NCI-H345 treated with DMSO at 0.1 percent for 48 hours (cell line): ENCODE results near the gene RBM5.
A peak's percentile ranks its signal among the peaks of the same experiment; 100 is the strongest.

Source experiments
- DNase-seq: peaks from one replicate; lab custom pipeline; 2025; ENCODE audit not compliant: unreplicated experiment; lab: John Stamatoyannopoulos, UW

Gene RBM5

DNA sequence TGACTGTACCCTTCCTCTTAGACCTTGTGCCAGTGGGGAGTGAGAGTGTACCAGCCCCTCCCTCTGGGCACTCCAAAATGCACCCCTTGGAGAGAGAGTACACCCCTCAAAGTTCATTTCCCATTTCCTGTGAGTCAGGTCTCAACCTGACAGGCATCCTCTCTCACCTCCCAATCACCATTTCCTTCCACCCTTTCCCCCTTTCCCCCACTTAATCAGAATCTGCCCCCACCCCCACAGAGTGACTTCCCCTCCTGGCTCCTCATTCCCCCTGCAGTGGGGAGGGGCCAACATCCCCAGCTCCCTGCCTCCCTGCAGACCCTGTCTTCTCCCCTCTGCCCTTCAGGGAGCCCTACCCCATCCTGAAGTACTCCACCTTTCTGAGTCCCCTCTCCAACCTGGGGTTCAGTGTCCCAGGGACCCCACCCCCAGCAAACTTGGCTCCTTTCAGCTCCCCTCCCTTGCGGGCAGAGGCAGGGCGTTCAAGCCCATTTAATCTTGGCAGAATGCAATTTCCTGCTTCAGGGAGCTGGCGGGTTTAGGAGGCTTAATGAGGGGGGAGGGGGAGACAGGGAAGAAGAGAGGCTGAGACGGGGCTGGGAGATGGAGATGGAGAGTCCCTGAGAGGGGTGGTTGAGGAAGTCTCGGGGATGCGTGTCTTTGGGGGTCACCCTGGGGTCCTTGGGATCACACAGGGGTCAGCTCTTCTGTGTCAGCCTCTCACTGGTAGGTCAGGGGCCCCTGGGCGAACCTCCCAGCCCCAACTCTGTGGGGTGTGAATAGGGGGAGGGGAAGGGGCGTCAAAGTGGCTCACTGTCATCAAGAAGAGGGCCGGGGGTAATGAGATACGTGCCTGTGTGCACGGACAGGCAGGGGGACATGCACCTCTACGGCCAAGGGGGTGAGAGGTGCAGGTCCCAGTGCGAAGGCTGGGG lies 49.8 kb downstream of the RBM5 start:
- DNase-seq: peak; percentile 7

GRCh38 chr3:50139308-50139707 lies 50.6 kb downstream of the RBM5 start:
- DNase-seq: no peak

DNA sequence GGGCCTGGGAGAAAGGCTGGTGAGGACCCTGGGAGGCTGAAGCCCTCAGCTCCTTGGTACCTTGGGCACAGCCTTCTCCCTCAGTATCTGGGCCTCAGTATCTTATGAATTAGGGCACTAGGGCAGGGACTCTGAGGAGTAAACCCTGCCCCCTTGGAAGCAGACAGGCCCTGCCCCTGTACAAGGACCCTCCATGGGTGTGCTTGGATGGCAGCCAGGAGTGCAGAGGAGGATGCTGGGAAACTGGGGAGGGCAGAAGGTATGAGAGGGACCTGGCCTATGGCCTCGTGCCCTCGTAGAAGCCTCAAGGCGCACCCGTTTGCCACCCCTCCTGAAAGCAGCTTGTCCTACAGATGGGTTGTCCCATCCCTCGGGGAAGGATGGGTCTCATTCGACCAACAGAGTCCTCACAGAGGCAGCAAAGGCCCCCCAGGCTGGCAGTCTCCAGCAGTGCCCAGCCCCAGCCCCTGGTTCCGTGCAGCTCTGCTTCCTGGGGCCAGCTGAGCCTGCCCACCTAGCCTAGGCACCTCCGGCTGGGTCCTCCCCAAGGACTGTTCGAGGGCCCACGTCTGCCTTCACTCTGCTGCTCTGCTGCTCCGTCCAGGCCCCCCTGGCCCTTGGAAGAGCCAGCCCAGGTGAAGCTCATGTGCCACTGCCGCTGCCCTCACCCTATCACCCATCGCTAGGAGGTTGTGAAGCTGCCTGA lies 51.2 kb downstream of the RBM5 start:
- peak; percentile 5 for DNase-seq

- no peak for DNase-seq
These were observed 52.3 kb downstream of the RBM5 start for GRCh38 chr3:50140990-50141389.

DNA sequence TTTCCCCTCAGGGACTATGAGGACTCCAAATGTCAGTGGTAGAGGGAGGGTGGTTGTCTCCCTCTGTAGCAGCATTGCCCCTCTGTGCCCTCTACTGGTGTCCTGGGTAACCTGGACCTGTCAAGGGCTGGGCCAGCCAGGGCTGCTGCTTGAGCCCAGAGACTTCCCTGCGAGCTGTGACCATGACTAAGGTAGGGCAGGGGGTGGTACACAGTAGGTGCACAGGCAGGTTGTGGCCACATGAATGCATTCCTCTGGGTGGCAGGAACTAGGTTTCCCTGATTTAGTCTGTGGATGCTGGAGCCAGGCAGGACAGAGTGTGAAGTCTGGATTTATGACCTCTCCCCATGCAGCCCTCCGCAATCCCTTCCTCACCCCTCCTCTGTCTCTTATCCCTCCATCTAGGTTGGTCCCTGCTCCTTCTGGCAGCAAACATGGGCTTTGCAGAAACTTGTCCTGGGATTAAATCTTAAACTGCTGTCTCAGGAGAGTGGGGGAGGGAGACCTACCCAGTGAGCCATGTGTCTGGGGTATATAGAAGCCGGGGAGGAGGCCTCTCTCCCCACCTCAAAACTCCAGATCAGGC lies 57.7 kb downstream of the RBM5 start:
- DNase-seq: no peak

- DNase-seq: no peak
These were observed 58.3 kb downstream of the RBM5 start for GRCh38 chr3:50147016-50147415.

GRCh38 chr3:50147447-50147846 lies 58.7 kb downstream of the RBM5 start:
- no peak for DNase-seq

GRCh38 chr3:50147861-50148260 lies 59.1 kb downstream of the RBM5 start:
- no peak for DNase-seq

DNA sequence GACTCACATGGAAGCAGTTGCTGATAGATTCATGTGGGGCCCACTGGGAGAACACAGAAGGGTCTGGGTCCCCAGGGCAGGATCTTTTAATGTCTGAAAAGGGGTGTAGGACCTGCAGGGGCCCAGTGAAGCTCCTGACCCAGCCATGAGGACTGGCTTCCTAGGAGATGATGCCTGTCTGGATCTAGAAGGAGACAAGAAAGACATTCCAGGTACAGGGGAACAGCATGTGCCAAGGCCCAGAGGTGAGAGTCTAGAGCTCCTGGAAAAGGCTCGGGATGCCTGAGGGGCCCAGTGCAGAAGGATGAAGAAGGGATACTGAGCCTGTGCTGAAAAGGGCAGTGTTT lies 61.7 kb downstream of the RBM5 start:
- DNase-seq: no peak

DNA sequence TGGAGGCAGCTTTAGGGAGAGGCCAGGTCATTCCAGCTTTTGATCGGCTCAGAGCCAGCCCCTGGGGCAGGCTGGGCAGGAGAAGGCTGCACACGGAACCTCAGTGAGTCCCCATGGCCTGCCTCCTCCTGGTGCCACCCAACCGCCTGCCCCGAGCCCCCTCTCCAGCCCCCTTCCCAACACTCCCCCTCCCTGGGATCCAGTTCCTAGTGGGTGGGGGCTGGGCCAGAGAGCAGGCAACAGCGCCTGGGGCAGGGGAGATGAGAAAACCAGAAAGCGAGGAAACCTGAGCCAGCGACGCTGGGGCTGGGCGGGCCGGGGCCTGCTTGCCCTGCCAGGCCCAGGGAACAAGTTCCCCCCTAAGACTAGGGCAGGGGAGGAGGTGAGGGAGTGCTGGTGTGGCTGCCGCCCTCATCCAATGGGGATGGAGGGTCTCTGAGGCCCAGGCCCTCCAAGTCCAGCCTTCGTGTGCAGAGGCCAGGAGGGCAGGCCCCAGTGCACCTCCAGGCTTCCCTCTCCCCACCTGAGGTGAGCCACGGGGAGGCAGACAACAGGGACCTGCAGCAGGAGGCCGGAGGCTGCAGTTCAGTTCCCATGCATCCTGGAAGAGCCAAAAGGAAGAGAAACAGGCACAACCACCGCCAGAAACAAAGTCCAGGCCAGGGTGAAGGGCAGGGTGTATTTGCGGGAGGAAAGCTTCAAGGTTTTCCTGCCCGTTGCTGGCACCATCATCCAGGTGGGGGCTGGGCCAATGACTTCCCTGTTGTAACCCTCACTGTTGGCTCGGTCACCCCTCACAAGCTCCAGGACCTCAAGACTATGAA lies 62.4 kb downstream of the RBM5 start:
- DNase-seq: no peak

DNA sequence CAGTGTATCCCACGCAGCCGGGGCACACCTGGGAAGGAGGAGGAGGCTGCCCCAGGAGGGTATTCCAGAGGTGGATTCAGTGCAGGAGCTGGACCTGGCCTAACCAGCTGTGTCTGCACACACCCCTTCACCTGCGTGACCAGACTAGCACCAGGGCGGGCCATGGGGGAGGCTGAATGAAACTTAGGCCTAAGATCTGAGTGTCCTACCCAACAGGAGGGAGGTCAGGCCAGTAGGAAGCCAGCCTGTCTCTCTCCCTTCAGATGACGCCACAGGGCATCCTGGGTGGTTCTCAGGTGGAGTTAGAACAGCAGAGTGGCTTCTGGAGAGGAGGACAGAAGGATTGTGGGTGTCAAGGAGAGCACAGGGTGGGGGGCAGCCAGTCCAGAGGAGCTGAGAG lies 63.0 kb downstream of the RBM5 start:
- no peak for DNase-seq

- DNase-seq: no peak
These were observed 65.2 kb downstream of the RBM5 start for GRCh38 chr3:50153782-50154475.

- DNase-seq: no peak
These were observed 65.7 kb downstream of the RBM5 start for GRCh38 chr3:50154476-50154839.

- DNase-seq: no peak
These were observed 66.2 kb downstream of the RBM5 start, which contains the start of gene SEMA3F for GRCh38 chr3:50154840-50155490. SEMA3F (plus strand) TSS chr3:50155324; CDS start chr3:50159623, 4,299 bp downstream.

- DNase-seq: no peak
These were observed 66.8 kb downstream of the RBM5 start for GRCh38 chr3:50155491-50155878.

- DNase-seq: no peak
These were observed 67.2 kb downstream of the RBM5 start for GRCh38 chr3:50155891-50156290.

- DNase-seq: no peak
These were observed 68.1 kb downstream of the RBM5 start for GRCh38 chr3:50156549-50157493.

DNA sequence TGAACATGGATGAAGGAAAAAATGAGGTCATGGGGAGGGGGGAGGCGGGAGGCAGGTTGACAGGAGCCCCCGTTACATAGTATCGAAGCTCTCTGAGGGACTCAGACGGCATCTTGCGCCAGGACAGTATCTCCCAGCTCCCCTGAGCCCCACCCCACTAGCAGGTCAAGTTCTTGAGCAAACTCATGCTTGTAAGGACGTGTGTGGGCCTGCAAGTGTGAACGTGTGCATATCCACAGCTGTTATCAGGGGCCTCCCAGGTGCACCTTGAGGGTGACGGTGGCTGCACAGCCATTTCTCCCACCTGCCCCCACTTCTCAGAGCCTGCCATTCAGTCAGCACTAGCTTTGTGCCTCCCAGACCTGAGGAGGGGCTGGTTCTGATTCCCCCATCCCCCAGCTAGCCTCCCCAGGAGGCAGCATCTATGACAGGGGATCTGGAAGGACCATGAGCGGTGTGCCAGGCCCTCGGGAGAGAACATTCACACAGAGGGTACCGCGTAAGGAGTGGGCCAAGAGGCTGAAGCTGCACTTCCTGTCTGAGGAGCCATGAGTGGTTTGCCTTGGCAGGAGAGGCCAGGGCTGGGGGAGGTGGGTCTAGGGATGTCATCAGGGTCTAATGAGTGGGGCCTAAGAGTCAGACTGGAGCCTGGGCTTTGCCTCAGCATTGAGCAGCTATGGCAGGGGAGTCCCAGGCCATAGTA lies 69.3 kb downstream of the RBM5 start:
- no peak for DNase-seq
